Stimulated activated CD4-positive, alpha-beta T cell treated with anti-CD3 and anti-CD28 coated beads, TNF-alpha, amount 100 ng/mL, for 48 hours (primary cell): Measurements from ENCODE around the gene KPNA2.
"Not testable (repeated sequence)": the region's sequence is repeated elsewhere in the genome, so short reads cannot be mapped to it uniquely, and the experiment has no call there.

Experiments used
- DNase-seq, 3 donors: peaks; one replicate each; pipeline ENCODE4 v3.0.0-alpha.2; 2020; ENCODE audit warnings: low read depth in 3 of 3

The KPNA2 gene

DNA sequence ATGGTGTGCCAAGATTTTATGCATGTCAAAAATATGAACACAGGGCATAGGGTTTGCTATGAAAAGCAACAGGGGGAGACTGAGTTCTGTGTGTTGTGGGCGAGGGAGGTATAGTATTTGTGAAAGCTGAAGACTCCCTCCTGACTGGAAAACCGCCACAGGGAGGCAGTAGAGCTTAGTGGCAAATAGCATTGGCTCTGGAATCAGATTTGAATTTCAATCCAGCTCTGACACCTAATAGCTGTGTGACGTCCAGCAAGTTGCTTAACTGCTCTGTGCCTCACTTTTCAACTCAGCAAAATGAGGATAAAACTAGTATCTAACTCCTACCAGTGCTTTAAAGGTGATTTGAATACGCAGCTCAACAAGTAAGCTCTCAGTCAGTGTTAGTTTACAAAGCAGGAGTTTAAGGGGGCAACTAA is 22.0 kb downstream of the KPNA2 start:
- peak in 1 of 3 donors; percentile 15 for DNase-seq

DNA sequence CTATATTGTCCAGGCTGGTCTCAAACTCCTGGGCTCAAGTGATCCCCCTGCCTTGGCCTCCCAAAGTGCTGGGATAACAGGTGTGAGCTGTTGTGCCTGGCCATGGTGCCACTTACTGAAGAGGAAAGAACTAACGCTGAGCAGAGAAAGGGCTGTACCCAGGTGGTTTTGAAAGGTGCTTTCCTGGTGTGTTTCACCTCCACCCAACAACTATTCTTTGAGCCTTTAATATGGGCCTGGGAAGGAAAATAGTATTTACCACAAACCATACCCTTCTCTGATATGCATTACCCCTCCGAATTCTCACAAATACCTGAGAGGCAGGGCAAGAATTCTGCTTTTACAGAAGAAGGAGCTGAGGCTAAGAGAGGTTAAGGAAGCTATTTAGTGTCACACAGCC is 24.8 kb downstream of the KPNA2 start:
- DNase-seq: no peak

DNA sequence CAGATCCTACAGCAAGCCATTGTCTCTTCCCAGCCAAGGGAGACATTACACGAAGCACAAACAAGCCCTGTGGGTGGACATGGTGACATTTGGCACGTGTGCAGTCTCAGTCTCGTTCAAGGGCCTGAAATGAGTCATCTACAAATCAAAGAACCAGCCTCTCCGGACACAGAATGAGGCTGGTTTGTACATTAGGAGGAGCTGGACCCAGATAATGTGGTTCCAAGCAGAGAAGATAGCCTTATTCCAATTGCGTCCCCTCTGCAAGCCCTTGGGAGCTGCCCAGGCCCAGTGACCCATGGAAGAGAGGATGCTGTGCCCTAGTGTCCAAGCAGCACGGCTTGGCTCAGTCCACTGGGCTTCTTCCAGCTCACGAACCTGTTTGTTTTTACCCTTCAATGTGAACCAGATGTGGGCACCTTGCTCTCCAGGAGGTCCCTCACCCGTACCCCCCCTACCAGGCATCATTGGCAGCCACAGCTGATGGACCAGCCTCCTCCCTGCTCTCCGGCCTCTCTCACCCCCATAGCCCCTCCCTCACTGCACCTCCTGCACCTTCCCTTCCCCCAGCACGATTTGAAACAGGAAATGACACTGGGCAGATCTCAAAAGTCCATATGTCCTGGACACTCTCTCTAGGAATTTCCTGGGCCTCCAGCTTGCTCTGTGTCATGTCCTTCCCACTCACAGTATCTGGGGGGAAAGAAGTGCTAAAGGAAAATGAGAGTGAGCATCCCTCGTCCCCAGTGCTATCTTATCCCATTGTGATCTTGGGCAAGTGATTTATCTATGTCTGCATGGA is 26.2 kb downstream of the KPNA2 start:
- DNase-seq: no peak

DNA sequence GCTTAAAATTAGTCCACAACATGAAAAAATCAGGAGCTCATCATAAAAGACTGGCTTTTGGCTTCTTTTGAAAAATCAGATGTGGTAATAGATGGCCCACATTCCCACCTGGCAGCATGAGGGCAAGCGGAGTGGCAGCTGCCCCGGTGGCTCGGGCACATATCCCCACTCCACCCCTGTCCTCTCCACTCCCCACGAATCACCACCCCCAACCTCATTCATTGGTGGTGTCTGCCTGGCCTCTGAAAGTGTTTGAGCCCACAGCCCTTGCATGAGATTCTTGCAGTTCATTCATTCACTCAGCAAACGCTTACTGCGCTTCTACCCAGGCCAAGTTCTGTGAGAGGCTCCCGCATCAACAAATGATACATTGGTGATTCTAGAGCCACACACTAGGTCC is 29.8 kb downstream of the KPNA2 start:
- DNase-seq: not testable (repeated sequence)

DNA sequence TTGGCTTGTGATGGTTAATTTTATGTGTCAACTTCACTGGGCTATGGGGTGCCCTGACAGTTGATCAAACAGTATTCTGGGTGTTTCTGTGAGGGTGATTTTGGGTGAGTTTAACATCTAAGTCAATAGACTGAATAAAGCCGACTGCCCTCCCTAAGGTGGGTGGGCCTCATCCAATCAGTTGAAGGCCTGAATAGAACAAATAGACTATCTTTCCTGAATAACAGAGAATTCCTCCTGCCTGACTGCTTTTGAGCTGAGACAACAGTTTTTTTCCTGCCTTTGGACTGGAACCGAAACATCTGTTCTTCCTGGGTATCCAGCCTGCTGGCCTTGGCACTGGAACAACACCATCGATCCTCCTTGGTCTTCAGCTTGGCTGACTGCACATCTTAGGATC is 33.0 kb downstream of the KPNA2 start:
- DNase-seq: not testable (repeated sequence)

DNA sequence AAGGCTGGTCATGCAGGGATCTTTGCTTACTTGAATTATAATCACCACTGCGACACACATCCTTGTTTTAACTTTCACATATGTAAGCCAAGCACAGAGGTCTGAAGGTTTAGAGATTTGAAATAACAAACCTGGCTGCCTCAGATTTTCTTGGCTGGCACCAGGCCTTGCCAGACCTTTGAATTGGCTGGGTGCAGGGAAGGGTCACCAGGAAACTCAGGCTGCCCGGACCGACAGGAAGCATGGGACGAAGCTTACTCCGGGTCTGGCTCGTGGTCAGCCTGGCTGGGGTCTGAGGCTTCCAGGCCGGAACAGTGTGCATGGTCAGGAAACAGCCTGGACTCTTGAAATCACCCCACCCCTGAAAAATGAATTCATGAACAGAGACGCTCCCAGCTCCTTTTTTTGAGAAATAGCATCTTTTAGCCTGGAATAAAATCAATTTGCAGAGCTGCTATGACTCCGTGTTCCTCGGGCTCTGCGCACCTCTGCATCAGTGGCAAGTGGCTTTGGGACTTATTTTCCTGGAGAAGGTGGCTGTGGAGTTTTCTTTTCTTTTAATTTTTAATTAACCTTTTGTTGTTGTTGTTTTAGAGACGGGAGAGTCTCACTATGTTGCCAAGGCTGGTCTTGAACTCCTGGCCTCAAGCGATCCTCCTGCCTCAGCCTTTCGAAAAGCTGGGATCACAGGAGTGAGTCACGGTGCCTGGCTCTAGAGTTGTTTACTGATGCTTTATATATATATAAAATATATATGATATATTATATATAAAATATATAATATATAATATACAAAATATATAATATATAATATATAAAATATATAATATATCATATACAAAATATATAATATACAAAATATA is 35.3 kb downstream of the KPNA2 start:
- not testable (repeated sequence) for DNase-seq

DNA sequence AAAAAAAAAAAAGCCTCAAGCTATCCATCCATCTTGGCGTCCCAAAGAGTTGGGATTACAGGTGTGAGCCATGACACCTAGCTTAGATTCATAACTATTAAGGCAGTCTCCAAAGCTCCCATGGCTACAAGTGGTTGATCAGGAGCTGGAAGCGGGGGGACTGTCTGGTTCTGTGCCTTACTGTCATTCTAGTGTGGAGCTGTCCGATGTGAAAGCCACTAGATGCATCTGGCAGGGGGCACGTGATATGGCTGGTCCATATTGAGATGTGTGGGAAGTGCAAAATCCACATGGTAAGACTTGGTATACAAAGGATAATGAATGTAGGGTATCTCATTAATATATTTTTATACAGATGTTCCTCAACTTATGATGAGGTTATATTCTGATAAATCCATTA is 38.7 kb downstream of the KPNA2 start:
- DNase-seq: no peak

DNA sequence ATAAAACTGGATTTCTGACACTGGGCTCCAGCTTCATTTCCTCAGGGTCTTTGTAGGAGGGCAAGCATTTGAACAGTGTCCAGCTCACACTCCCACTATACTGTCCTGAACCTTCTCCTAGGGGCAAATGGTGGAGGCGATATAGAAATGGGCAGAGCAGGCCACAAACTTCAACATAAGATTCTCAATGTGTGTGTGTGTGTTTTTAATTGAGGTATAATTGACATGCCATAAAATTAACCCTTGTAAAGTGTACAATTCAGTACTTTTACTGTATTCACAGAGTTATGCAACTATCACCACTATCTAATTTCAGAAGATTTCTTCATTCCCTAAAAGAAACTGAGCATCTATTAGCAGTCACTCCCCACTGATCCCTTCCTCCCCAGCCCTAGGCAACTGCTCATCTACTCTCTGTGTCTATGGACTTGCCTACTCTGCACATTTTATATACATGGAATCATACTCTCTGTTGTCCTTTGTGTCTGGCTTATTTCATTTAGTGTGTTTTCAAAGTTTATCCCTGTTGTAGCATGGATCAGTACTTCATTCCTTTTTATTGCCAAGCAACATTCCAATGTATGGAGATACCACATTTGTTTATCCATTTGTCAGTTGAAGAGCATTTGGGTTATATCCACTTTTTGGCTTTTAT is 40.5 kb downstream of the KPNA2 start:
- not testable (repeated sequence) for DNase-seq

DNA sequence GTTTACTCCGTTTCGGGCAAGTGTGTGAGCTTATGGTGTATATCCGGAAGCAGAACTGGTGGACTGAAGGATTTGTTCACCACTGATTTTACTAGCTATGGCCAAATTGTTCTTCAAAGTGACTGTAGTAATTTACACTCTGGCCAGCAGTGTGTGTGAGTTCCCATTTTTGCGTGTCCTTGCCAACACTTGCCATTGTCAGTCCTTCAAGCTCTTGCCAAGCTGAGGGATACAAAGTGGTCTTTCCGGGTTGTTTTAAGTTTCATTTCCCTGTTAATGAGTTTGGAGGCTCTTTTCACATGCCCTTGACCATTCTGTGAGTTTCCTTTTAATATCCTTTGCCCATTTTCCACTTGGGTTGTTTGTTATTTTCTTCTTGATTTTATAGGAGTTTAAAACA is 42.0 kb downstream of the KPNA2 start:
- DNase-seq: not testable (repeated sequence)

DNA sequence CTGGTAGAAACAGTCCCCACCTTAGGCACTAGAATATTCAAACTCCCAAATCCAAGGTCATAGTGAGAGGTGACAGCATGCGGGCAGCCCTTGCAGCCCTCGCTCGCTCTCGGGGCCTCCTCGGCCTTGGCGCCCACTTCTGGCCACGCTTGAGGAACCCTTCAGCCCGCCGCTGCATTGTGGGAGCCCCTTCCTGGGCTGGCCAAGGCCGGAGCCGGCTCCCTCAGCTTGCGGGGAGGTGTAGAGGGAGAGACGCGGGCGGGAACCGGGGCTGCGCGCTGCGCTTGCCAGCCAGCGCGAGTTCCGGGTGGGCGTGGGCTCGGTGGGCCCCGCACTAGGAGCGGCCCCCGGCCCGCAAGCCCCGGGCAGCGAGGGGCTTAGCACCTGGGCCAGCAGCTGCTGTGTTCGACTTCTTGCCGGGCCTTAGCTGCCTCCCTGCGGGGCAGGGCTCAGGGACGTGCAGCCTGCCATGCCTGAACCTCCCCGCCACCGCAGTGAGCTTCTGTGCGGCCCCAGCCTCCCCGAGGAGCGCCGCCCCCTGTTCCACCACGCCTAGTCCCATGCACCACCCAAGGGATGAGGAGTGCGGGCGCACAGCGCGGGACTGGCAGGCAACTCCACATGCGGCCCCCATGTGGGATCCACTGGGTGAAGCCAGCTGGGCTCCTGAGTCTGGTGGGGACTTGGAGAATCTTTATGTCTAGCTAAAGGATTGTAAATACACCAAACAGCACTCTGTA is 45.0 kb downstream of the KPNA2 start:
- no peak for DNase-seq

DNA sequence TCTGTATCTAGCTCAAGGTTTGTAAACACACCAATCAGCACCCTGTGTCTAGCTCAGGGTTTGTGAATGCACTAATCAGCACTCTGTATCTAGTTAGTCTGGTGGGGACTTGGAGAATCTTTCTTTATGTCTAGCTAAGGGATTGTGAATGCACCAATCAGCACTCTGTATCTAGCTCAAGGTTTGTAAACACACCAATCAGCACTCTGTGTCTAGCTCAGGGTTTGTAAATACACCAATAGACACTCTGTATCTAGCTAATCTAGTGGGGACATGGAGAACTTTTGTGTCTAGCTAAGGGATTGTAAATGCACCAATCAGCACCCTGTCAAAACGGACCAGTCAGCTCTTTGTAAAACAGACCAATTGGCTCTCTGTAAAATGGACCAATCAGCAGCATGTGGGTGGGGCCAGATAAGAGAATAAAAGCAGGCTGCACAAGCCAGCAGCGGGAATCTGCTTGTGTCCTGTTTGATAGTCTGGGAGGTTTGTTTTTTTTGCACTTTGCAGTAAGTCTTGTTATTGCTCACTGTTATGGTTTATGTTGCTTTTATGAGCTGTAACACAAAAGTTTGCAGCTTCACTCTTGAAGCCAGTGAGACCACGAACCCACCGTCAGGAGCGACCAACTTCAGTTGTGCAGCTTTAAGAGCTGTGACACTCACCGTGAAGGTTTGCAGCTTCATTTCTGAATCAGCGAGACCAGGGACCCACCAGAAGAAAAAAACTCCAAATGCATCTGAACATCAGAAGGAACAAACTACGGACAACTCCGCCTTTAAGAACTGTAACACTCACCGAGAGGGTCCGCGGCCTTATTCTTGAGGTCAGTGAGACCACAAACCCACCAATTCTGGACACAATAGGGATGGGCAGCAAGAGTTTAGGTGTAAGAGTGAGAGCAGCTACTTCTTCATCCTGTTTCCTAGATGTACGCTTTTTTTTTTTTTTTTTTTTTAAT is 46.0 kb downstream of the KPNA2 start:
- DNase-seq: not testable (repeated sequence)

DNA sequence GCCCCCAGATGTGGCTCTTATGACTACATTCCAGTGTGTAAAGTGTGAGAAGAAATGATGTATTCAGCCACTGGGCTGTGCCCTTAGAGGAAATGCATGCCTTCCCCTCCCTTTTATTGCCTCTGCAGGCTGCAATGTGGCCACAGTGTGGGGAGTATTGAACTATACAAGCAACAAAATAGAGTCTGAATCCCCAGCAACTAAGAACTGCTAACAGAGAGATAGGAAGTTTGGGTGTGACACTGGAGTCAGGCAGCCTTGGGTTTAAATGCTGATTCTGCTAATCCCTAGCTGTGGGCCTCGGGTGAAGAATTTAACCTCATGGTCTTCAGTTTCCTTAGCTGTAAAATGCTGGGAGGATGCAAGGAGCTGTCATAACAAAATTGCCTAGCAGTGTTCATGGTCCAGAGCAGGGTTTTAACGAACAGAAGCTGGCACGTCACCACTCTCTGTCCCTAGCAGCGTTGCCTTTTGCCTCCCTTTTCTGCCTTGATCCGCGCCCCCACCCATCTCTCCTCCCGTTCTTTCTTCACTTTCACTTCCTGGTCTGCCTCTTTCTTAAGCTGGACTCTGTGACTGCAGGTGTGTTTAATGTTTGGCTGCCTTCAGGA is 50.3 kb downstream of the KPNA2 start:
- no peak for DNase-seq

DNA sequence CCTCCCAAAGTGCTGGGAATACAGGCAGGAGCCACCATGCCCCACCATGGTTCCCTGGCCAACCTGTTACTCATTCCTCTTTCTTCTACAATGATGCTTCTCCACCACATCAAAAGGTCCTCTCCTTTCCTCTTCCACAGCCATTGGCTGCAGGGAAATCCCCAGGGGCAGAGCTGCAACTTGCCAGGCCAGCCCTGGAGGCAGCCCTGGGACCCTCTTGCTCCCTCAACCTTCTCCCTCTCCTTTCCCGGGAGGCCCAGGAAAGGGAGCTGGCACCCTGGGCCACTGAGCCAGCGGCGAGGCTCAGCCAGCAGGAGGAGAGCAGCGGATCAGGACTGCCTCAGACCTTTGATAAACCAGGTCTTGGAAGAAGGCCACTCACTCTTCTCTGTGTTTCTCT is 51.1 kb downstream of the KPNA2 start:
- peak in 1 of 3 donors; percentile 10 for DNase-seq

DNA sequence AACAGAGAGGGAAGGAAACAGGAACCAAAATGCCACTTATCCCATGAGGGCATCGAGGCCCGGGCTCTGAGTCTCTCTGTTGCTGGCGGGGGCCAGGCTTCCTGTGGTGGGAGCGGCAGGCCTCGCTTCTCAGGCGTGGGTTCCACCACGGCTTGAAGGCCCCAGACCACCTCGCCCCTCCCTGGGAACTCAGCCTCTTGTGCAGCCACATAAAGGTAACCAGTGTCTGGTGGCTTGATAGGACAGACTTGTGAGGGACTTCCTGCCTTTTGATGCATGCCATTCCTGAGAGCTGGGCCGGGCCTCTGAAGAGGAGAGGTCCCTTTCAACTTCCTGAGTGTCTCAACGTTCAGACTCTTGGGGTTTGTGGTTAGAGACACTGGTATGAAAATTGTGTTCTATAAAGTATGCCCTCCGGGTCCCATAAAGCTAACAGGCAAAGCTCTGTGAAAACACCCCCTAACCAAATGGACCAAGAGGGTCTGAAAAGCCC is 51.6 kb downstream of the KPNA2 start:
- DNase-seq: not testable (repeated sequence)

DNA sequence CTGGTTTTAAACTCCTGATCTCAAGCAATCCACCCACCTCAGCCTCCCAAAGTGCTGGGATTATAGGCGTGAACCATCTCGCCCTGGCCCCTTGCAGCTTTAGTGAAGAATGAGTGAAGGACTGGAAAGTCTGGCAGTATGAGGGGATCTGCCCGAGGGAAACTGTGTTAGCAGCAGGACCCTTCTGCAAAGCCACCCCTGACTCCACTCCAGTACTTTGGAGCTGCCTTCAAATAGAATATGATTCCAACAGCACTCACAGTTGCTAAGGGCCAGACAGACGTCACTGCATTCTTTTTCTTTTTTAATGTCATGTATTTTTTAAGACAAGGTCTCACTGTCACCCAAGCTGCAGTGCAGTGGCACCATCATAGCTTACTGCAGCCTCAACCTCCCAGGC is 52.3 kb downstream of the KPNA2 start:
- DNase-seq: no peak

DNA sequence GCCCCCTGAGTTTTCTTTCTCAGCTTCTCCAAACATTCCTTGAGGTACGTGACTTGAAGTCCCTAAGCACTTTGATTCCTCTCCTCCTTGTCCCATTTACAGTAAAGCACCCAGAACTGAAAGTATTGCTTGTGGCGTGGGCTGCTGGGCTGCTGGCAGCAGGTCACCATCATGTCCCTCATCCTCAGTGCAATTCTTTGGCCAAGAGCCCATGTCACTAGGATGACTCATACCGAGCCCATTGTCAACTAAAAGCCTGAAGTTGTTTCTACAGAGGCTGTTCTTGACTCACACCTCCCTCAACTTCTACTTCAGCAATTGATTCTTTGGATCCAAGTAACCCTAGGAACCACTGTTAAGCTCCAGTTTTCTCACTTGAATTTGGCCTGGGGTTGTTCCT is 54.3 kb downstream of the KPNA2 start:
- DNase-seq: no peak

DNA sequence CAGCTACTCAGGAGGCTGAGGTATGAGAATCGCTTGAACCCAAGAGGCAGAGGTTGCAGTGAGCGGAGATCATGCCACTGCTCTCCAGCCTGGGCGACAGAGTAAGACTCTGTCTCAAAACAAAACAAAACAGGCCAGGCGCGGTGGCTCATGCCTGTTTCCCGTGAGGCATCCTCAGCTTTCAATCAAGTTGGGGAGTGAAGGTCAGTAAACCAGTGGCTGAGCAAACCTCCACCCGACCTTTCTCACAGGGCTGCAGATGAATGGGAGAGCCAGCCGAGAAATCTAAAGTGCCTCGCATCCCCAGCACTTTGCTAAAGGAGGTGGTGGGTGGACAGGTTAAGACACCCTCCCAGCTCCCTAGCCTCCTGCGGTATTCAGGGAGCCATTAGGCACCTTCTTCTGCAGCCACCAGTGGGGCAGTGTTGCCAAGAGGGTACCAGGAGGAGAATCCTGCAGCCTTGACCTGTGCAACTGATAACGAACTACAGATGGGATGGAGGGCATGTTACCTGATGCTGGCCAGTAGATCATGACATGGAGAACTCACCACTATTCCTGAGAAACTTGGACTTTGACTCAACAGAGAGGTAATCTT is 59.0 kb downstream of the KPNA2 start:
- no peak for DNase-seq

DNA sequence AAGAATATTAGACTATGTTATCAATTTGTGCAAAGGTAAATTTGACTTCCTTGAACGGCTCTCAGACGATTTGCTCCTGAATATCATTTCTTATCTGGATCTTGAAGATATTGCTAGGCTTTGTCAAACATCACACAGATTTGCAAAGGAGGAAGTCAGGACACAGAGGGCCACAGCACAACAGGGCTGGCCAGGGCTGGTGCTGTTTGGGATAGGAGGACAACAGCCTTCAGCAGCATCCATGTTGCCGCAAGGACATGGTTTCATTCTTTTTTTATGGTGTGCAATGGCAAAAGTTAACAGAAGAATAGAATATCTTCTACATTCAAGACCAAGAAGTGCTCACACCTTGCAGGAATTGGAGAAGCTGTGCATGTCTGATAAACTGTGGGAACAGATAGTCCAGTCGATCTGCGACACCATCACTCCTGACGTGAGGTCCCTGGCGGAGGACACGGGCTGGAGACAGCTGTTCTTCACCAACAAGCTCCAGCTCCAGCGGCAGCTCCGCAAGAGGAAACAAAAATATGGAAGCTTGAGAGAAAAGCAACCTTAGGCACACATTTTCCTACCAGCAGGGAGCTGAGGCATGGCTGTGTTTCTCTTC is 59.8 kb downstream of the KPNA2 start:
- DNase-seq: no peak

DNA sequence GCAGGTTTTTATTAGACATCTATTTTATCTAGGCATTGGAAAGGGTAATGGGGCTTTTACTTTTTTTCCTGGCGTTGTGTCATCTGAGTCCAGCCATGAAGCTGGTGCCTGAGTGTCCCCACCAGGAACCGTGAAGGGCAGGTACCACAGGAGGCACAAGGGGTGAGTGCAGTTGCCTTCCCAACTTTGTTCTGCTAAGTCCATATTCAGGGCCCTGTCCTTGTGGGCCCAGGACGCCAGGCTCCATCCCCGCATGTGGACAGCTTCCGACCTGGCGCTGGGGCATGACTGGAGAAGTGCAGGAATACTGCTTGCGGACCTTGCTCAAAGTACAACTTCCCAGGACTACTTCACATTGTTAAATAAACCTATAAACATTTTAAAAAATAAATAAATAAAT is 60.6 kb downstream of the KPNA2 start:
- no peak for DNase-seq
